Measurements from ENCODE around the gene TBATA. TPM values are rescaled to one million over a fixed set of nuclear protein-coding genes. Genes with fewer than 3 reads are reported as not detected.

TBATA gene
- polyA plus RNA-seq, 1 donor (not counting 4 experiments of a cell fraction or from before 2014, with no cell fraction given), result not detected

DNA sequence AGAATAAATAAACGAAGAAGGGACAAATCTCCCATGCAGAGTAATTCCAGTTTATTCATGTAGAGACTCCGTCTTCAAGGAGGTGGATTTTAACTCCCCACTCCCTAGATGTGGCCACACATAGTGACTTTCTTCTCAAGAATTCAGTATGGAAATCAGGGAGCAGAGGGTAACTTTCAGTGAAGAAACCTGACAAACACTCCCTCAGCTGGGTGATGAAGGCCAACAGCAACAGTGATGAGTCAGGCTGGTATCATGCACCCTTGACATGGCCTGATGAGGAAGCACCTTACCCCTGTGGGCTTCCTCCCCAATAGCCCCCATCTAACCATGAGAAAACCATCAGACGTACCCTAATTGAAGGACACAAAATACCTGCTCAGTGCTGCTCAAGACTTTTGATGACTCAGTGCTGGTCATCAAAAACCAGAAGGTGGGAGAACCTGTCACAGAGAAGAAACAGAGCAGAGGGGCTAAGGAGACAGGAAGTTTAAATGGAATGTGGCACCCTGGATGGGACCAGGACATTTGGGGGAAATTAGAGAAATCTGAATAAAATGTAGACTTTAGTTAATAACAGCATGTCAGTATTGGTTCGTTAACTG is 62.3 kb downstream of the TBATA start:
- dilution Hi-C loops (cut with MboI; ENCODE audit: extremely low pct_ligation_motif_present, low sequenced_read_pairs), result no loop called here
- no peaks in the 10 kb centered on the region for H3K9me3 ChIP-seq (ENCODE audit: control insufficient read depth, low read depth, low read length)
- H3K4me1 ChIP-seq (ENCODE audit: control insufficient read depth, extremely low read depth, insufficient read depth, low read length), result no peaks in the 10 kb centered on the region
- H3K27me3 ChIP-seq (ENCODE audit: control insufficient read depth, extremely low read depth, insufficient read depth, low read length), result peaks cover 10% of the 10 kb centered on the region
- H4K20me1 ChIP-seq (ENCODE audit: control insufficient read depth, extremely low read depth, insufficient read depth, low read length), result no peaks in the 10 kb centered on the region
- H3K9me1 ChIP-seq (ENCODE audit: control insufficient read depth, extremely low read depth, insufficient read depth, low read length), result no peaks in the 10 kb centered on the region
- H2AFZ ChIP-seq (ENCODE audit: control insufficient read depth, low read length), result no peak overlapping the region
- DNase-seq (ENCODE audit: low read depth, low spot score), result no peak
- no peak overlapping the region for H3K27ac ChIP-seq (ENCODE audit: control insufficient read depth, insufficient read depth, low read length)
- no peak overlapping the region for H3K9ac ChIP-seq (ENCODE audit: control insufficient read depth, extremely low read depth, insufficient read depth, low read length)
- no peaks in the 10 kb centered on the region for H3K36me3 ChIP-seq (ENCODE audit: control insufficient read depth in 2 of 2, extremely low read depth in 1 of 2, insufficient read depth in 2 of 2, low read length in 2 of 2)
- H3K4me2 ChIP-seq (ENCODE audit: control insufficient read depth, extremely low read depth, insufficient read depth, low read depth, low read length), result no peak overlapping the region
- TF ChIP-seq, protein P1, sequence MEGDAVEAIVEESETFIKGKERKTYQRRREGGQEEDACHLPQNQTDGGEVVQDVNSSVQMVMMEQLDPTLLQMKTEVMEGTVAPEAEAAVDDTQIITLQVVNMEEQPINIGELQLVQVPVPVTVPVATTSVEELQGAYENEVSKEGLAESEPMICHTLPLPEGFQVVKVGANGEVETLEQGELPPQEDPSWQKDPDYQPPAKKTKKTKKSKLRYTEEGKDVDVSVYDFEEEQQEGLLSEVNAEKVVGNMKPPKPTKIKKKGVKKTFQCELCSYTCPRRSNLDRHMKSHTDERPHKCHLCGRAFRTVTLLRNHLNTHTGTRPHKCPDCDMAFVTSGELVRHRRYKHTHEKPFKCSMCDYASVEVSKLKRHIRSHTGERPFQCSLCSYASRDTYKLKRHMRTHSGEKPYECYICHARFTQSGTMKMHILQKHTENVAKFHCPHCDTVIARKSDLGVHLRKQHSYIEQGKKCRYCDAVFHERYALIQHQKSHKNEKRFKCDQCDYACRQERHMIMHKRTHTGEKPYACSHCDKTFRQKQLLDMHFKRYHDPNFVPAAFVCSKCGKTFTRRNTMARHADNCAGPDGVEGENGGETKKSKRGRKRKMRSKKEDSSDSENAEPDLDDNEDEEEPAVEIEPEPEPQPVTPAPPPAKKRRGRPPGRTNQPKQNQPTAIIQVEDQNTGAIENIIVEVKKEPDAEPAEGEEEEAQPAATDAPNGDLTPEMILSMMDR (optimal IDR thresholded peaks at IDR 0.05 in 1 of 3, IDR thresholded peaks at IDR 0.05 in 1 of 3, conservative IDR thresholded peaks at IDR 0.05 in 1 of 3; ENCODE audit: extremely low read depth in 1 of 3, insufficient read depth in 2 of 3, low read length in 3 of 3), result no peak
- TF ChIP-seq EZH2 (IDR thresholded peaks at IDR 0.05; ENCODE audit: low read length), result no peak
- no peak overlapping the region for H3K4me3 ChIP-seq (ENCODE audit: control insufficient read depth in 2 of 3, extremely low read depth in 1 of 3, insufficient read depth in 2 of 3, low read depth in 1 of 3, low read length in 3 of 3)
- no peaks in the 10 kb centered on the region for H3K79me2 ChIP-seq (ENCODE audit: control insufficient read depth, insufficient read depth, low read length)
- FAIRE-seq, result no peak

Small RNA genes lying within 50 kb of the gene (small RNA-seq; reads per million reads assigned to genes)
- gene RPS26P40 (ENCODE audit: insufficient read length in 3 of 3, low read depth in 3 of 3, low replicate concordance in 1 of 3), result 0 reads per million in 3 experiments

Other genes starting within 250 kb of the TBATA start
- 0.02 to 0.09 TPM in 2 of 3 replicates, not detected in the other for gene PRF1, start 182.6 kb downstream of the TBATA start, polyA plus RNA-seq
- 0.09 to 0.75 TPM (median 0.12 TPM) in 3 replicates for gene ADAMTS14, start 112.9 kb downstream of the TBATA start, polyA plus RNA-seq
- 27.3 to 44.1 TPM (median 31.4 TPM) in 3 replicates for gene SGPL1, start 30.6 kb upstream of the TBATA start, polyA plus RNA-seq
- gene PCBD1, start 103.2 kb upstream of the TBATA start, polyA plus RNA-seq, result 41.5 to 59.3 TPM (median 43.5 TPM) in 3 replicates